Fibroblast of the aortic adventitia (primary cell): ENCODE data around the gene DCDC2B. TPM values are rescaled to one million over a fixed set of nuclear protein-coding genes. Genes with fewer than 3 reads are reported as not detected.

Experiments used
- DNase-seq: peaks from one replicate; pipeline ENCODE4 v3.0.0-alpha.2; 2010; ENCODE audit warnings: low read depth
- H3K4me3 ChIP-seq: 2 replicates; pipeline ENCODE4 v1.5.1; 2011; ENCODE audit warnings: low read depth, mild to moderate bottlenecking, control low read depth, low read length, moderate library complexity
- CTCF ChIP-seq: IDR thresholded peaks from 2 replicates; pipeline ENCODE4 v1.5.1; 2011; ENCODE audit warnings: mild to moderate bottlenecking, low read length, control low read depth, inconsistent platforms; ENCODE audit not compliant: insufficient read depth
- total RNA-seq: library from RNA; depleted of rRNA; stranded (reverse); fragments of >200 nt; gene quantifications from 2 replicates; pipeline ENCODE4 v1.2.3, GENCODE V29; 2012; ENCODE audit warnings: low replicate concordance

DCDC2B gene
- total RNA-seq, 1 donor = not detected

- TF ChIP-seq CTCF = no peak
- peak; percentile 67 for DNase-seq
- peak within 1 kb of the TSS; percentile 84 for H3K4me3 ChIP-seq
Measured at GRCh38 chr1:32200226-32201010, 8.5 kb upstream of the DCDC2B start, which contains the start of gene CCDC28B. Gene CCDC28B (plus strand): TSS chr1:32200595. CDS start chr1:32201936, 1,341 bp downstream.

- no peak for TF ChIP-seq CTCF
Measured at GRCh38 chr1:32201011-32201855, 7.7 kb upstream of the DCDC2B start.

GRCh38 chr1:32204943-32205361, 3.9 kb upstream of the DCDC2B start:
- no peak for DNase-seq
- TF ChIP-seq CTCF = no peak
- peak overlapping the region; percentile 87 for H3K4me3 ChIP-seq

More at GRCh38 chr1:32201011-32201855, 7.7 kb upstream of the DCDC2B start:
- peak; percentile 55 for DNase-seq
- H3K4me3 ChIP-seq = peak overlapping the region; percentile 84

GRCh38 chr1:32205401-32206370, 3.2 kb upstream of the DCDC2B start, which contains the start of gene IQCC:
Gene IQCC (plus strand): TSS chr1:32205671. CDS start chr1:32205682, 11 bp downstream.
- DNase-seq = peak; percentile 72
- peak within 1 kb of the TSS; percentile 87 for H3K4me3 ChIP-seq
- no peak for TF ChIP-seq CTCF

- no peak for DNase-seq
- H3K4me3 ChIP-seq = no peak overlapping the region
- TF ChIP-seq CTCF = no peak
Measured at GRCh38 chr1:32208469-32208868, 420 bp upstream of the DCDC2B start.
